SK-N-SH (cell line): ENCODE data around the gene MOBP. TPM values are rescaled to one million over a fixed set of nuclear protein-coding genes. Genes with fewer than 3 reads are reported as not detected.

ENCODE experiments used
- CTCF ChIA-PET: fragments of 300-600, 350-600 bp; formaldehyde crosslinking; extraction: SDS; loops from one replicate; lab custom pipeline; 2021; lab: Yijun Ruan, JAX
- POLR2A ChIA-PET: fragments of 350-600 bp; sonication (Branson Sonifier 250); formaldehyde crosslinking; extraction: SDS; loops from one replicate; lab custom pipeline; 2020; ENCODE audit warnings: antibody characterized with exemption, inconsistent platforms; lab: Yijun Ruan, JAX
- DNase-seq: peaks from one replicate; pipeline ENCODE4 v3.0.0; 2012
- H2AFZ ChIP-seq: fragments of 200-600 bp; sonication (generic); 2 replicates; pipeline ENCODE4 v1.8.1; 2016; ENCODE audit warnings: antibody characterized with exemption, mild to moderate bottlenecking, low read depth
- H3F3A ChIP-seq: fragments of 200-600 bp; sonication (generic); replicated peaks from 2 replicates; pipeline ENCODE3; 2016; ENCODE audit warnings: antibody characterized with exemption, mild to moderate bottlenecking; ENCODE audit not compliant: insufficient read depth
- H3K27ac ChIP-seq, 2 experiments: fragments of 200-500 bp in 1 of 2; fragments of 200-600 bp in 1 of 2; sonication (Bioruptor generic) in 1 of 2; sonication (generic), shearing (Covaris generic) in 1 of 2; 2 replicates each; pipeline versions ENCODE4 v1.5.1 to v1.6.1; 2014 to 2016; ENCODE audit warnings: low read depth in 2 of 2, inconsistent platforms in 1 of 2, low read length in 1 of 2, mild to moderate bottlenecking in 1 of 2, mixed read lengths in 1 of 2
- H3K27me3 ChIP-seq: fragments of 200-600 bp; sonication (generic), shearing (Covaris generic); 2 replicates; pipeline ENCODE4 v1.6.1; 2016; ENCODE audit warnings: mixed run types; ENCODE audit not compliant: insufficient read depth
- H3K36me3 ChIP-seq, 2 experiments: fragments of 200-500 bp in 1 of 2; fragments of 200-600 bp in 1 of 2; sonication (Bioruptor generic) in 1 of 2; sonication (generic) in 1 of 2; replicated peaks in 1 of 2; 2 replicates each; pipeline versions ENCODE3 to v1.5.1; 2014 to 2016; ENCODE audit warnings: low read length in 1 of 2, mild to moderate bottlenecking in 1 of 2; ENCODE audit not compliant: insufficient read depth in 2 of 2, control insufficient read depth in 1 of 2
- H3K4me1 ChIP-seq, 2 experiments: fragments of 200-500 bp in 1 of 2; fragments of 200-600 bp in 1 of 2; sonication (Bioruptor generic) in 1 of 2; sonication (generic), shearing (Covaris generic) in 1 of 2; 2 replicates each; pipeline versions ENCODE4 v1.5.1 to v1.6.1; 2014 to 2016; ENCODE audit warnings: low read depth in 1 of 2, low read length in 1 of 2, mixed run types in 1 of 2; ENCODE audit not compliant: insufficient read depth in 2 of 2, control insufficient read depth in 1 of 2
- H3K4me2 ChIP-seq: fragments of 200-600 bp; sonication (generic), shearing (Covaris generic); 2 replicates; pipeline ENCODE4 v1.6.1; 2017; ENCODE audit warnings: mixed run types
- H3K4me3 ChIP-seq, 2 experiments: fragments of 200-500 bp in 1 of 2; fragments of 200-600 bp in 1 of 2; sonication (Bioruptor generic) in 1 of 2; sonication (generic), shearing (Covaris generic) in 1 of 2; 2 replicates each; pipeline versions ENCODE4 v1.5.1 to v1.8.1; 2014 to 2016; ENCODE audit warnings: low read depth in 2 of 2, inconsistent platforms in 1 of 2, low read length in 1 of 2, mild to moderate bottlenecking in 1 of 2, mixed read lengths in 1 of 2, moderate library complexity in 1 of 2
- H3K79me2 ChIP-seq: fragments of 200-600 bp; sonication (generic); 2 replicates; pipeline ENCODE4 v1.8.1; 2017; ENCODE audit warnings: mild to moderate bottlenecking; ENCODE audit not compliant: insufficient read depth
- H3K9ac ChIP-seq: fragments of 200-600 bp; sonication (generic); 2 replicates; pipeline ENCODE4 v1.6.1; 2017; ENCODE audit warnings: mixed run types
- H3K9me2 ChIP-seq: fragments of 200-600 bp; sonication (generic); 2 replicates; pipeline ENCODE4 v1.6.1; 2017; ENCODE audit warnings: mixed run types
- H3K9me3 ChIP-seq: fragments of 200-600 bp; sonication (generic); 2 replicates; pipeline ENCODE4 v1.6.1; 2017; ENCODE audit warnings: mixed run types, mild to moderate bottlenecking, moderate library complexity
- H4K20me1 ChIP-seq: fragments of 200-600 bp; sonication (generic); 2 replicates; pipeline ENCODE4 v1.6.1; 2017; ENCODE audit warnings: mild to moderate bottlenecking, mixed run types; ENCODE audit not compliant: insufficient read depth
- ELF1 ChIP-seq: IDR thresholded peaks from 2 replicates; pipeline ENCODE4 v1.4.0; 2012
- EZH2phosphoT487 ChIP-seq: fragments of 200-600 bp; sonication (generic); IDR thresholded peaks from 2 replicates; pipeline ENCODE4 v1.6.1; 2017; ENCODE audit warnings: low read depth, mixed run types, mild to moderate bottlenecking, antibody characterized with exemption, moderate library complexity, borderline replicate concordance
- FOXJ3 ChIP-seq: sonication (generic); formaldehyde crosslinking; IDR thresholded peaks from 2 replicates; pipeline ENCODE4 v1.5.1; 2020; ENCODE audit warnings: mild to moderate bottlenecking, missing genetic modification reagents
- MAX ChIP-seq: IDR thresholded peaks from 2 replicates; pipeline ENCODE4 v1.4.0; 2012; ENCODE audit warnings: low read depth
- MXI1 ChIP-seq: IDR thresholded peaks from 2 replicates; pipeline ENCODE4 v1.6.1; 2012; ENCODE audit warnings: mild to moderate bottlenecking, low read depth, low read length, improper control_type of control experiment
- NFIC ChIP-seq: IDR thresholded peaks from 2 replicates; pipeline ENCODE4 v1.4.0; 2012; ENCODE audit warnings: borderline replicate concordance
- POLR2AphosphoS5 ChIP-seq: IDR thresholded peaks from 2 replicates; pipeline ENCODE4 v1.6.1; 2012; ENCODE audit warnings: low read depth, low read length
- RAD21 ChIP-seq: IDR thresholded peaks from 2 replicates; pipeline ENCODE4 v1.6.1; 2012; ENCODE audit warnings: mild to moderate bottlenecking, low read length
- SMC3 ChIP-seq: IDR thresholded peaks from 2 replicates; pipeline ENCODE4 v1.6.1; 2012; ENCODE audit warnings: low read depth, low read length, improper control_type of control experiment
- USF2 ChIP-seq: fragments of 150-350 bp; IDR thresholded peaks from 2 replicates; pipeline ENCODE4 v1.6.1; 2017; ENCODE audit warnings: antibody characterized with exemption, low read length, low read depth, borderline replicate concordance
- YY1 ChIP-seq: IDR thresholded peaks from 2 replicates; pipeline ENCODE4 v1.4.0; 2012; ENCODE audit warnings: low read depth, mild to moderate bottlenecking
- ZBTB33 ChIP-seq: IDR thresholded peaks from 2 replicates; pipeline ENCODE4 v1.4.0; 2012; ENCODE audit warnings: low read depth, borderline replicate concordance
- WGBS: methylation state at CpG from one replicate; pipeline ENCODE4 v1.1.6; 2017; ENCODE audit warnings: low lambda C conversion rate; 5-methylcytosine and 5-hydroxymethylcytosine counted together
- polyA plus RNA-seq, 3 experiments: library from polyadenylated mRNA; depleted of rRNA; stranded (reverse); fragments of >200 nt; gene quantifications; 2 replicates each; pipeline ENCODE4 v1.2.3, GENCODE V29; 2012
- TF ChIP-seq, protein P1 (sequence below): fragments of 200-600 bp; sonication (generic); IDR thresholded peaks from 2 replicates; pipeline ENCODE4 v1.6.1; 2017; ENCODE audit warnings: antibody characterized with exemption, mild to moderate bottlenecking, moderate library complexity

Gene MOBP
- polyA plus RNA-seq, 1 of the 3 experiments (the other 2 are of a cell fraction), result not detected

DNA sequence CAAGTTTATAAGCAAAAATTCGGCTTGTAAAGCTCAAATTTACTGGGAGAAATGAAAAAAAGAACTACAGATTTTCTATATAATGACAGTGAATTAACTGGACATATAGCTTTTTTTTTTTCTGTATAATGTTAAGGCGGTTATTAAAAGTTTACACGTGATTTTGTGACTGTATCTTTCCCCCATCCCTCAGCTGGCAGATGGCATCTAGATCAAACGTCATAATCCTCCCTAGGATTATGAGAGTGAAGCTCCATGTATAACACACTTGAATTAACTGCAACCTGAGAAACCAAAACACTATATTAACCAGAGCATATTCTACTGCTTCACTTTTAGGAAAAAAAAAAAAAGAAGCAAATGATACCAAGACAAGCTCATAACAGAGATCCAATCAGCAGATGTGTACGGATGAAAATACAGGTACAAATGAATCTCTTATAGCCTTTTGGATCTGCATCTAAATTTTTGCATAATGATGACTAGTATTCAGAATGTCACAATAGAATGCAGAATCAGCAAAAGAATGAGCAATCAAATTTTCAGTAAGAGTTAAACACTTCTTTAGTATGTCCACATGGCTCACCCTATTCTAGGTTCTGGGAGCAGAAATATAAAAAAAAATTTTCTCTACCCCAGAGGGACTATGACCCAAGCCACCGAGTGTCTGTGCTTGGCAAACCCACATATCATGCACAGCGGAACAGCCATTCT lies 12.4 kb downstream of the MOBP start:
- CTCF ChIA-PET, result interaction anchor here (1.6 to 4.4 kb wide), 2 partner anchors 10 to 18 kb away, joined by 3 to 21 read pairs; no protein-coding TSS in a partner anchor
- H3K4me2 ChIP-seq, result no peak overlapping the region

More for the DNA sequence above, 12.4 kb downstream of the MOBP start:
- no peaks in the 10 kb centered on the region for H3K27me3 ChIP-seq
- no peaks in the 10 kb centered on the region for H3K79me2 ChIP-seq
- TF ChIP-seq MXI1, result no peak
- TF ChIP-seq NFIC, result no peak
- no peak for TF ChIP-seq RAD21
- no peak for TF ChIP-seq FOXJ3 (CRISPR knock-in tag)
- TF ChIP-seq POLR2AphosphoS5, result no peak
- no peak for TF ChIP-seq ELF1
- no peak for TF ChIP-seq ZBTB33
- TF ChIP-seq SMC3, result no peak
- TF ChIP-seq MAX, result no peak
- no peak for TF ChIP-seq EZH2phosphoT487
- TF ChIP-seq, protein P1, sequence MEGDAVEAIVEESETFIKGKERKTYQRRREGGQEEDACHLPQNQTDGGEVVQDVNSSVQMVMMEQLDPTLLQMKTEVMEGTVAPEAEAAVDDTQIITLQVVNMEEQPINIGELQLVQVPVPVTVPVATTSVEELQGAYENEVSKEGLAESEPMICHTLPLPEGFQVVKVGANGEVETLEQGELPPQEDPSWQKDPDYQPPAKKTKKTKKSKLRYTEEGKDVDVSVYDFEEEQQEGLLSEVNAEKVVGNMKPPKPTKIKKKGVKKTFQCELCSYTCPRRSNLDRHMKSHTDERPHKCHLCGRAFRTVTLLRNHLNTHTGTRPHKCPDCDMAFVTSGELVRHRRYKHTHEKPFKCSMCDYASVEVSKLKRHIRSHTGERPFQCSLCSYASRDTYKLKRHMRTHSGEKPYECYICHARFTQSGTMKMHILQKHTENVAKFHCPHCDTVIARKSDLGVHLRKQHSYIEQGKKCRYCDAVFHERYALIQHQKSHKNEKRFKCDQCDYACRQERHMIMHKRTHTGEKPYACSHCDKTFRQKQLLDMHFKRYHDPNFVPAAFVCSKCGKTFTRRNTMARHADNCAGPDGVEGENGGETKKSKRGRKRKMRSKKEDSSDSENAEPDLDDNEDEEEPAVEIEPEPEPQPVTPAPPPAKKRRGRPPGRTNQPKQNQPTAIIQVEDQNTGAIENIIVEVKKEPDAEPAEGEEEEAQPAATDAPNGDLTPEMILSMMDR, result no peak
- TF ChIP-seq USF2, result no peak
- no peak for TF ChIP-seq YY1
- H3K27ac ChIP-seq, result no peak overlapping the region
- no peak overlapping the region for H2AFZ ChIP-seq
- no peaks in the 10 kb centered on the region for H3K9me3 ChIP-seq
- no peaks in the 10 kb centered on the region for H3K36me3 ChIP-seq
- no peaks in the 10 kb centered on the region for H4K20me1 ChIP-seq
- POLR2A ChIA-PET, result no interaction called here
- 30% methylated on average over 7 of the region's 7 CpGs for WGBS
- no peaks in the 10 kb centered on the region for H3F3A ChIP-seq
- no peak overlapping the region for H3K4me3 ChIP-seq
- no peaks in the 10 kb centered on the region for H3K9me2 ChIP-seq
- DNase-seq, result no peak
- H3K9ac ChIP-seq, result no peak overlapping the region
- no peaks in the 10 kb centered on the region for H3K4me1 ChIP-seq
